COR-L47 (cell line): ENCODE measurements around the gene TMEM205.
"Not testable (repeated sequence)": the region's sequence is repeated elsewhere in the genome, so short reads cannot be mapped to it uniquely, and the experiment has no call there.

Source experiments
- DNase-seq: peaks from one replicate; lab custom pipeline; 2025; lab: John Stamatoyannopoulos, UW

The TMEM205 gene

GRCh38 chr19:11346104-11346940, at the start of gene TMEM205, which contains the start of gene CCDC159:
TMEM205 (minus strand) TSS chr19:11346268; CDS start chr19:11345619, 649 bp downstream.
CCDC159 (plus strand) TSS chr19:11346519; CDS start chr19:11346607, 88 bp downstream.
- peak; percentile 100 for DNase-seq

DNA sequence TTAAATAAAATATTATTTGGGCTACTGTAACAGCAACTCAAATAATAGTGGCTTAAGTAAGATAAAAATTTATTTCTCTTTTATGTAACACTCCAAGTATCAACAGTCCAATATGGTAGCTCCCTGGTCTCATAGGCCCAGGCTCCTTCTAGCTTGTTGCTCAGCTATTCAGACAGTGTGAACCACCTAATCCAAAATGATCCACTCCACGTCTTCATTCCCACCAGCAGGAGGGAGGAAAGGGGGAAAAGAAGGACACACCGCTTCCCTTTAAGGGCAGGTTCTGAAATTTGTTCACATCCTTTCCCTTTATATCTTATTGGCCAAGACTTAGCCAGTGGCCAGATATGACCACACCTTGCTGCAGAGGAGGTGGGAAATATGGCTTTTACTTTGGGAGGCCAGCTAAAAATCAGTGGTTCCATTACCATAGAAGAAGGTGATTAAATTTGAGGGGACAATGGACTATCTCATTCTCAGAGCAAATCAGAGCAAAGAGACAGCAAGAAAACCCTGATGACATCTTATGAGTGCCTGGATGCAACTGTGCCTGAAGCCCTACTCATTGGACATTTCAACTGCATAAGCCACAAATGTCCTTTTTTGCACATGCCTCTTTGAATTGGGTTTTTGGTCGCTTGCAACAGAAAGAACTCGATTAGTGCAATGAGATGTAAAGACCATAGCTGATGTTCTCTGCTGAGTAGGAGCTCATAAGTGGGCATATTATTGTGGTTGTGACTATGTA, 45.0 kb upstream of the TMEM205 start:
- DNase-seq, result no peak

GRCh38 chr19:11390359-11390758, 44.3 kb upstream of the TMEM205 start:
- DNase-seq, result no peak

DNA sequence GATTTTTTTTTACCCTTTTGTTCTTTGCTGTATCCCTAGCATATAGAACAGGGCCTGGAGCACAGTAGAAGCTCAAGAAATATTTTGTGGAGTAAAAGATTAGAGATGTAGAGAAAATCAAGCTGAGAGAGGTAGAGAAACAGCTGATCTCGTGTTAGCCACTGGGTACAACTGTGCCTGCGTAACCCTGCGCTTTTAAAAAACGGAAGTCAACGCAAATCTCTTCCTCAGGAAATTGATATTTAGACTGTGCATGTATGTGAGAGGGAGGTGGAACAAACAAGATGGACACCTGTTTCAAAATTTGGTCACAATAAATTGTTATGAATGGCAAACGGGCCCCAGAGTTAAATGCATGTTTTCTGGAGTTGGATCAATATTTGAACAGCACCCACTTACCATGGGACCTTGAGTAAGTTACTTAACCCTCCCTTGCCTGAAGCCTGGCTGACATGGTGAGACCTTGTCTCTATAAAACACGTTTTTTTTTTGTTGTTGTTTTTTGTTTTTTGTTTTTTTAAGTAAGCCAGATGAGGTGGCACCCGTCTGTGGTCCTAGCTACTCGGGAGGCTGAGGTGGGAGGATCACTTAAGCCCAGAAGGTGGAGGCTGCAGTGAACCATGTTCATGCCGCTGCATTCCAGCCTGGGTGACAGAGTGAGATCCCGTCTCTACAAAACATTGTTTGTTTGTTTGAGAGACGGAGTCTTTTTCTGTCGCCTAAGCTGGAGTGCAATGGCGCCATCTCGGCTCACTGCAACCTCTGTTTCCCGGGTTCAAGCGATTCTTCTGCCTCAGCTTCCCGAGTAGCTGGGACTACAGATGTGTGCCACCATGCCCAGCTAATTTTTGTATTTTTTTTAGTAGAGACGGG, 41.3 kb upstream of the TMEM205 start:
- no peak for DNase-seq

- DNase-seq, result no peak
These were observed 38.7 kb upstream of the TMEM205 start for GRCh38 chr19:11384778-11385129.

DNA sequence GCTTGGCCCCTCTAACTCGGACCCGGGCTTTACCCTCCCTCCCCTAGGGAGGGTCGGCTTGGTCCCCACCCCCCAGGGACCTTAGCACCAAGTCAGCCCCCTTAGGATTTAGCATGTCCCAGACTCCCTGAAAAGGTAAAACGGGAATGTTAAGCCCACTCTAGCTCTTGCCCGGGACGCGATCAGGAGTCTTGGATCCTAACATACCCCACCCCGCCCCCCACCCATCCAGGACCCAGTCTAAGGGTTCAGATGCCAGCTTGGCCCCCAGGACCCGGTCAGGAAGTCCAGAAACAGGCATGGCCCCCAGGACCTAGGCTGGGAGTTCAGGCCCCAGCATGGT, 37.6 kb upstream of the TMEM205 start:
- DNase-seq, result no peak

DNA sequence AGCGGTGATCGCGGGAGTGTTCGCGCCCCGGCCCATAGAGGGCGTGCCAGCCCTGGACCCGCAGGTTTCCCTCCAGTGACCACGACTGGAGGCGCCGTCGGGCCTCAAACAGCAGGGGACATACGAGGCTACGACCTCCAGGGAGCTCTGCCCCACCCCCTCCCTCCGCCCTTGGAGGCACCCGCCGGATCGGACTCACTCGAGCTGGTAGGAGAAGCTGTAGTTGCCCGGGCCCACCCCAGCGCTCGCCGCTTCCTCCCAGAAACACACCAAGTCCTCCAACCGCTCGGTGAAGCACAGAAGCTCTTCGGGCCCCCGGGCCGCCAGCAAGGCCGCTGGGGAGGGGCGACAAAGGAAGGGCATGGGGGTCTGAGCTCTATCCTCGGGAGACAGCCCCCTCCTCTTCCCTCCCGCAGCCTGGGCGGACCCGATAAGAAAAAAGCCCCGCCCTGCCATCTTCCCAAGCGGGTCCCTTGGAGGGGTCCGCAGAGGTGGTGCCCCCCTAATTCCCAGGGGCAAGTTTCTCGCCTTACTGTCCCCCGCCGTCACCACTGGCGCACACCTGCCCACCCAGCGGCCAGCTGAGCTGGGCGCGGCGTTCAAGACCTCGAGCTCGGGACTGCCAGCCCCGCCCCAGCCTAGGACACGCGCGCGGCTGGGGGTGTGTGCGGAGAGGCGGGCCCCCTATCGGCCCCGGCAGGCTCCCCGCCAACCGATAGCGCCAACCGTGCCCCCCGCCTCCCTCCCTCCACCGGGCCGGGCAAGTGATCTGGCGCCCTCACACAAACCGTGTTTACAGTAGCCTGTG, 37.0 kb upstream of the TMEM205 start:
- peak; percentile 20 for DNase-seq

- peak; percentile 96 for DNase-seq
These were observed 34.8 kb upstream of the TMEM205 start for GRCh38 chr19:11380653-11381537.

GRCh38 chr19:11379857-11380350, 33.8 kb upstream of the TMEM205 start:
- DNase-seq, result no peak

DNA sequence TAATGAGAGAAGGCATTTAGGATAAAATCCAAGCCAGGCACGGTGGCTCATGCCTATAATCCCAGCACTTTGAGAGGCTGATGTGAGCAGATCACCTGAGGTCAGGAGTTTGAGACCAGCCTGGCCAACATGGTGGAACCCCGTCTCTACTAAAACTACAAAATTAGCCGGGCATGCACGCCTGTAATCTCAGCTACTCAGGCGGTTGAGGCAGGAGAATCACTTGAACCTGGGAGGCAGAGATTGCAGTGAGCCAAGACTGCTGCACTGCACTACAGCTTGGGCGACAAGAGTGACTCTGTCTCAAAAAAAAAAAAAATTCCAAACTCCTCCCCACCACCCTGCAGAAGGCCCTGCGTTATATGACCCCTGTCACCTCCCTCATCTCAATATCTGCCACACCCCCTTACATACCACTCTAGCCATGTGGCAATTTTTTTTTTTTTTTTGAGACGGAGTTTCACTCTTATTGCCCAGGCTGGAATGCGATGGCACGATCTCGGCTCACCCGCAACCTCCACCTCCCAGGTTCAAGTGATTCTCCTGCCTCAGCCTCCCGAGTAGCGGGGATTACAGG, 33.3 kb upstream of the TMEM205 start:
- not testable (repeated sequence) for DNase-seq

GRCh38 chr19:11378319-11379189, 32.5 kb upstream of the TMEM205 start:
- DNase-seq, result peak; percentile 40

DNA sequence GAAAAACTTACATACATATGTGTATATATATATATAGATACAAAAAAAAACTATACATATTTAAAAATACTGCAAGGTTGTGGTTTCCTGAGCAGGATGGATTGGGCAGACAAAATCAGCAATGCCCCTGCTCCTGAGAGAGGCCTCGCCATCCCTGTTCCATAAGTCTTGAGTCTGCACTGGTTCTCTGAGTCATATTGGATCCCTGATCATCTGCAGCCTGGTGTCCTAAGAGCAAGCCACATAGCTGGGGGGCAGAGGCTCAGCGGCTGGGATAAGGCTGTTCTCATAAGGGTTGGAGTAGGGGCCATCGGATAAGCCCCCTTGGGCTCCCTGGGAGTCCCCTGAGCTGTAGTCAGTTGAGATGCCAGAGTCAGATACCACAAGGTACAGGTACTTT, 31.7 kb upstream of the TMEM205 start:
- no peak for DNase-seq

DNA sequence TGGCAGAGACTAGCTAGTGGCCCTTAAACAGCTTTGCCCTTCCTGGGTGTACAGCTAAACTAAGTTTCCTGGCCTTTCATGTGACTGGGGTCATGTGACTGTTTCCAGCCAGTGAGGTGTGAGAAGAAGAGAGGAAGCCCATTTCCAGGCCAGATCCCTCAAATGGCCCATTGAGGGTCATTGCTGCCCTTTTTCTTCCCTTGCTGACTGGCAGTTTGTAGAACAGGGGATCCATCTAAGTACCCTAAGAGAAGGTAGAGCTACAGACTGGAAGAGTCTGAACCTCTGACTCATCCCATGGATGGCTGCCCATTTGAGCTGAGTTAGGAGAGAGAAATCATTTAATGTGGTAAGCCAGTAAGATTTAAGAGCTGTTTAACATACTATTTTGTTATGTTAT, 31.2 kb upstream of the TMEM205 start:
- no peak for DNase-seq

DNA sequence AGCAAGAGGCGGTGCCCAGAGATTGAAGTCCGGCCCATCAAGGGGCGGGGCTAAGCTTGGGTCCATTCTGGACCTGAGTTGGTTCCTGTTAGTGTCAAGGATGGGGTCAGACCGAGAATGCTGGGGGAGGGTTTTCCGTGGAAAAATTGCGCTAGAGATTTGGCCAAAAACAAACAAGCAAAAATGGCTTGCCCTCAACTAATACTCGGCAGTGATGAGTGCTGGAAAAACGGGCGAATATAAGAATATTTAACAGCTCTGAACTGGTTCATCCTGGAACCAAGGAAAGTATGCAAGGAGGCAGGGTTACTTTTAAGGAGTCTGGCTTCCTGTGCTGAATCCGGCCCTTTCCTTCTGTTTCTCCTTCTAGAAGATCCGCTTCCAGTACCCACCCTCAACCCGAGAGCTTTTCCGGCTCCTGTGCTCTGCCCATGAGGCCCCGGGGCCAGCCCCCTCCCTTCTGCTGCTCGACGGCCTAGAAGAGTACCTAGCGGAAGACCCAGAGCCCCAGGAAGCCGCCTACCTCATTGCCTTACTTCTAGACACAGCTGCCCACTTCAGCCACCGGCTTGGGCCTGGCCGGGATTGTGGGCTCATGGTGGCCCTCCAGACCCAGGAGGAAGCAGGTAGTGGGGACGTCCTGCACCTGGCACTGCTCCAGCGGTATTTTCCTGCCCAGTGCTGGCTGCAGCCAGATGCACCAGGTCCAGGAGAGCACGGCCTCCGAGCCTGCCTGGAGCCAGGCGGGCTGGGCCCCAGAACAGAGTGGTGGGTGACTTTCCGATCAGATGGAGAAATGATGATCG, 29.3 kb upstream of the TMEM205 start:
- DNase-seq, result peak; percentile 18

DNA sequence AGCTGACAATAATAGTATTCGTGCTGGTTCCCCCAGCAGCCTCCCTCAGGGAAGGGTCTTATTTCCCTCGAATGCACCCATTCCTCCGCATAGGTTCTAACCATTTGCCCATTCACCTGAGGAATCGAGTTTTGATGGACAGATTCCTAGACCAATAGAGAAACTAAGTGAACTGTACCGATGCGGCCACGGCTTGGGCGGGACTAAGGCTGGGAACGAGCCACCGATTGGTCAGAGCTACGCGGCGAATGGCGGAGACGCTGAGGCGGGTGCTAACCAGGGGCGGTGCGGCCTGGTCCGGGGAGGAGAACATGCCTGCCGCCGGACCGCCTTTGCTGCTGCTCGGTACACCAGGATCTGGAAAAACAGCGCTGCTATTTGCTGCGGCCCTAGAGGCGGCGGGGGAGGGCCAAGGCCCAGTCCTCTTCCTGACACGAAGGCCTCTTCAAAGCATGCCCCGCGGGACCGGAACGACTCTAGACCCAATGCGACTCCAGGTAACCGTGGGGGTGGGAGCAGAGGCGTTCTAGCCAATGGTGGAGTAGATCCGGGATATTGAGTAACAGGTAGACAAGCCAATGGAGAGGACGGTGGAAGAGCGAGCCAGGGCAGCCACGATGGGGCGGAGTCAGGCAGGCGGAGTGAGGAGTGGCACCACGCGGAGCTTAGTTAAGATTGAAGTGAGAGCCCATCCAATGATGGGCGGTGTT, 28.5 kb upstream of the TMEM205 start, which contains the start of gene SWSAP1:
SWSAP1 (plus strand) TSS at position 234 of the 710 bp plus-strand sequence; CDS start at position 249, 15 bp downstream.
- peak; percentile 99 for DNase-seq

GRCh38 chr19:11373885-11374432, 27.9 kb upstream of the TMEM205 start:
- DNase-seq, result no peak
